Panc1 (cell line): Measurements from ENCODE around the gene PPP4R3A. TPM values are rescaled to one million over a fixed set of nuclear protein-coding genes. Genes with fewer than 3 reads are reported as not detected.

Source experiments
- ATAC-seq: fragments of 200-7000 bp; cut with Tn5 transposase; 2 replicates; pipeline ENCODE4 v1.9.1; 2020; ENCODE audit warnings: mild to moderate bottlenecking, moderate library complexity
- BruUV-seq: library from RNA; stranded (reverse); fragments of 400-500 nt; replicated peaks from 2 replicates; lab custom pipeline; 2021; lab: Mats Ljungman, UMichigan
- CTCF ChIA-PET: fragments of 300-600 bp; sonication (Branson Sonifier 250); formaldehyde crosslinking; loops from one replicate; lab custom pipeline; 2022; ENCODE audit warnings: antibody characterized with exemption; lab: Charles Lee
- POLR2A ChIA-PET: fragments of 300-600 bp; sonication (Branson Sonifier 250); formaldehyde crosslinking; loops from one replicate; lab custom pipeline; 2022; ENCODE audit warnings: antibody characterized with exemption; lab: Charles Lee
- DNase-seq: peaks from one replicate; pipeline ENCODE4 v3.0.0-alpha.2; 2010; ENCODE audit warnings: low read depth, low spot score
- H3K27ac ChIP-seq: 2 replicates; pipeline ENCODE4 v1.5.1; 2011; ENCODE audit warnings: mild to moderate bottlenecking, low read length, inconsistent platforms
- H3K27me3 ChIP-seq: fragments of 200-500 bp; sonication (Bioruptor generic); 2 replicates; pipeline ENCODE4 v1.6.0; 2014; ENCODE audit warnings: low read length, inconsistent platforms; ENCODE audit not compliant: control insufficient read depth, insufficient read depth
- H3K36me3 ChIP-seq: fragments of 200-500 bp; sonication (Bioruptor generic); 2 replicates; pipeline ENCODE4 v1.5.1; 2014; ENCODE audit warnings: inconsistent platforms, mild to moderate bottlenecking, low read length, moderate library complexity; ENCODE audit not compliant: control insufficient read depth, insufficient read depth
- H3K4me1 ChIP-seq: 2 replicates; pipeline ENCODE4 v1.5.1; 2011; ENCODE audit warnings: inconsistent platforms, mild to moderate bottlenecking, low read length, moderate library complexity; ENCODE audit not compliant: control insufficient read depth, insufficient read depth
- H3K4me3 ChIP-seq, 2 experiments: 2 replicates each; pipeline ENCODE4 v1.5.1; 2011 to 2012; ENCODE audit warnings: low read depth in 2 of 2, low read length in 2 of 2, mild to moderate bottlenecking in 2 of 2, inconsistent platforms in 1 of 2, moderate library complexity in 1 of 2
- H3K9me3 ChIP-seq: fragments of 200-500 bp; sonication (Bioruptor generic); 2 replicates; pipeline ENCODE4 v1.5.1; 2014; ENCODE audit warnings: low read depth, mild to moderate bottlenecking, inconsistent platforms, low read length, moderate library complexity; ENCODE audit not compliant: control insufficient read depth, insufficient read depth
- CTCF ChIP-seq: fragments of 450-650 bp; IDR thresholded peaks from 2 replicates; pipeline ENCODE4 v1.5.1; 2017; ENCODE audit warnings: mild to moderate bottlenecking
- POLR2AphosphoS5 ChIP-seq: IDR thresholded peaks from 2 replicates; pipeline ENCODE4 v1.6.1; 2012; ENCODE audit warnings: mild to moderate bottlenecking, low read depth, low read length, moderate library complexity
- SIN3A ChIP-seq: IDR thresholded peaks from 2 replicates; pipeline ENCODE4 v1.6.1; 2012; ENCODE audit warnings: low read depth, mild to moderate bottlenecking, low read length, moderate library complexity, borderline replicate concordance; ENCODE audit not compliant: insufficient read depth
- TCF7L2 ChIP-seq: IDR thresholded peaks from 2 replicates; pipeline ENCODE4 v1.6.1; 2011; ENCODE audit warnings: mild to moderate bottlenecking, low read depth, low read length, inconsistent platforms
- in situ Hi-C: cut with HindIII; loops from 2 replicates; pipeline ENCODE4 v1.10.0; 2016; ENCODE audit warnings: low sequenced_read_pairs, low pct_unique_long_range_greater_than_20kb
- intact Hi-C: fragments of 100-400 bp; cut with micrococcal nuclease; formaldehyde crosslinking; loops from one replicate; pipeline ENCODE4 v1.10.0; 2022; ENCODE audit not compliant: unreplicated experiment
- total RNA-seq: library from RNA; stranded (reverse); gene quantifications from one replicate; pipeline ENCODE4 v1.2.1, GENCODE V29; 2021; ENCODE audit not compliant: unreplicated experiment
- TF ChIP-seq, protein P1 (sequence below), 2 experiments: IDR thresholded peaks; 2 replicates each; pipeline ENCODE4 v1.6.1; 2011 to 2012; ENCODE audit warnings: low read depth in 2 of 2, control low read depth in 1 of 2, low read length in 1 of 2, mild to moderate bottlenecking in 1 of 2, moderate library complexity in 1 of 2; ENCODE audit not compliant: insufficient read depth in 1 of 2

The PPP4R3A gene
- total RNA-seq, 1 experiment from 2014 or later = 54.8 TPM

GRCh38 chr14:91482263-91483013, 27.7 kb downstream of the PPP4R3A start:
- H3K27me3 ChIP-seq = no peaks in the 10 kb centered on the region
- peaks cover 37% of the 10 kb centered on the region for H3K36me3 ChIP-seq
- TF ChIP-seq, protein P1, sequence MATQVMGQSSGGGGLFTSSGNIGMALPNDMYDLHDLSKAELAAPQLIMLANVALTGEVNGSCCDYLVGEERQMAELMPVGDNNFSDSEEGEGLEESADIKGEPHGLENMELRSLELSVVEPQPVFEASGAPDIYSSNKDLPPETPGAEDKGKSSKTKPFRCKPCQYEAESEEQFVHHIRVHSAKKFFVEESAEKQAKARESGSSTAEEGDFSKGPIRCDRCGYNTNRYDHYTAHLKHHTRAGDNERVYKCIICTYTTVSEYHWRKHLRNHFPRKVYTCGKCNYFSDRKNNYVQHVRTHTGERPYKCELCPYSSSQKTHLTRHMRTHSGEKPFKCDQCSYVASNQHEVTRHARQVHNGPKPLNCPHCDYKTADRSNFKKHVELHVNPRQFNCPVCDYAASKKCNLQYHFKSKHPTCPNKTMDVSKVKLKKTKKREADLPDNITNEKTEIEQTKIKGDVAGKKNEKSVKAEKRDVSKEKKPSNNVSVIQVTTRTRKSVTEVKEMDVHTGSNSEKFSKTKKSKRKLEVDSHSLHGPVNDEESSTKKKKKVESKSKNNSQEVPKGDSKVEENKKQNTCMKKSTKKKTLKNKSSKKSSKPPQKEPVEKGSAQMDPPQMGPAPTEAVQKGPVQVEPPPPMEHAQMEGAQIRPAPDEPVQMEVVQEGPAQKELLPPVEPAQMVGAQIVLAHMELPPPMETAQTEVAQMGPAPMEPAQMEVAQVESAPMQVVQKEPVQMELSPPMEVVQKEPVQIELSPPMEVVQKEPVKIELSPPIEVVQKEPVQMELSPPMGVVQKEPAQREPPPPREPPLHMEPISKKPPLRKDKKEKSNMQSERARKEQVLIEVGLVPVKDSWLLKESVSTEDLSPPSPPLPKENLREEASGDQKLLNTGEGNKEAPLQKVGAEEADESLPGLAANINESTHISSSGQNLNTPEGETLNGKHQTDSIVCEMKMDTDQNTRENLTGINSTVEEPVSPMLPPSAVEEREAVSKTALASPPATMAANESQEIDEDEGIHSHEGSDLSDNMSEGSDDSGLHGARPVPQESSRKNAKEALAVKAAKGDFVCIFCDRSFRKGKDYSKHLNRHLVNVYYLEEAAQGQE (IDR thresholded peaks at IDR 0.05; ENCODE audit: insufficient read depth in 1 of 2, low read depth in 2 of 2, low read length in 1 of 2) = no peak
- TF ChIP-seq SIN3A = no peak
- TF ChIP-seq POLR2AphosphoS5 = no peak
- no peak for TF ChIP-seq CTCF
- ATAC-seq (no peak), DNase-seq (no peak)
- ChIA-PET POLR2A (no interaction called here), CTCF (no interaction called here)
- H3K27ac ChIP-seq = no peak overlapping the region
- intact Hi-C loops (no loop called here), in situ Hi-C loops (no loop called here)
- H3K4me1 ChIP-seq = no peaks in the 10 kb centered on the region
- BruUV-seq = no TSS peak
- no peaks in the 10 kb centered on the region for H3K9me3 ChIP-seq
- no peak overlapping the region for H3K4me3 ChIP-seq

- no peaks in the 10 kb centered on the region for H3K4me1 ChIP-seq
- H3K27me3 ChIP-seq = no peaks in the 10 kb centered on the region
- no peak overlapping the region for H3K4me3 ChIP-seq
- in situ Hi-C loops (no loop called here), intact Hi-C loops (no loop called here)
- ChIA-PET POLR2A (no interaction called here), CTCF (no interaction called here)
- H3K27ac ChIP-seq = no peak overlapping the region
- H3K36me3 ChIP-seq = peaks cover 41% of the 10 kb centered on the region
- DNase-seq (no peak), ATAC-seq (no peak)
- TF ChIP-seq, protein P1 (IDR thresholded peaks at IDR 0.05; ENCODE audit: insufficient read depth in 1 of 2, low read depth in 2 of 2, low read length in 1 of 2) = no peak
- TF ChIP-seq SIN3A (no peak), POLR2AphosphoS5 (no peak), CTCF (no peak), TCF7L2 (no peak)
- BruUV-seq = no TSS peak
- no peaks in the 10 kb centered on the region for H3K9me3 ChIP-seq
These were observed 32.7 kb downstream of the PPP4R3A start for GRCh38 chr14:91477388-91477787.
